IgD-negative memory B cell (primary cell): ENCODE measurements around the gene ARFGAP3. TPM values are rescaled to one million over a fixed set of nuclear protein-coding genes. Genes with fewer than 3 reads are reported as not detected.

ENCODE experiments used
- H3K27ac Mint-ChIP-seq, 3 donors: one replicate each; pipeline ENCODE4 v1.8.0; 2020 to 2022; ENCODE audit warnings: mild to moderate bottlenecking in 3 of 3, mixed read lengths in 3 of 3, moderate library complexity in 1 of 3
- H3K27me3 Mint-ChIP-seq: one replicate; pipeline ENCODE4 v1.8.0; 2021; ENCODE audit warnings: mixed read lengths
- H3K36me3 Mint-ChIP-seq: one replicate; pipeline ENCODE4 v1.8.0; 2020; ENCODE audit warnings: mild to moderate bottlenecking, mixed read lengths
- H3K4me1 Mint-ChIP-seq, 3 donors: one replicate each; pipeline ENCODE4 v1.8.0; 2020 to 2022; ENCODE audit warnings: mixed read lengths in 3 of 3, mild to moderate bottlenecking in 1 of 3
- H3K4me3 Mint-ChIP-seq, 4 donors: one replicate each; pipeline ENCODE4 v1.8.0; 2020 to 2022; ENCODE audit warnings: mild to moderate bottlenecking in 4 of 4, mixed read lengths in 4 of 4, moderate library complexity in 3 of 4
- H3K9me3 Mint-ChIP-seq, 3 donors: one replicate each; pipeline ENCODE4 v1.8.0; 2020 to 2021; ENCODE audit warnings: mixed read lengths in 3 of 3, mild to moderate bottlenecking in 1 of 3
- polyA plus RNA-seq: library from polyadenylated mRNA; unstranded; fragments of 300-500 nt; fragmentation: Illumina TruSeq; gene quantifications from one replicate; pipeline ENCODE4 v1.2.3, GENCODE V29; 2021

The ARFGAP3 gene
- polyA plus RNA-seq, 1 donor from 2014 or later, result 25.5 TPM

GRCh38 chr22:42805998-42806830 is 50.9 kb downstream of the ARFGAP3 start:
- Mint-ChIP-seq H3K27ac (no peak overlapping the region), H3K4me1 (peaks cover 0 to 1% (median 0%) of the 10 kb centered on the region in 3 donors), H3K4me3 (no peak overlapping the region), H3K27me3 (no peaks in the 10 kb centered on the region), H3K9me3 (no peaks in the 10 kb centered on the region), H3K36me3 (peaks cover 10% of the 10 kb centered on the region)

GRCh38 chr22:42805016-42805997 is 51.8 kb downstream of the ARFGAP3 start:
- H3K9me3 Mint-ChIP-seq, result no peaks in the 10 kb centered on the region
- H3K4me1 Mint-ChIP-seq, result peaks cover 0 to 1% (median 0%) of the 10 kb centered on the region in 3 donors
- H3K36me3 Mint-ChIP-seq, result peaks cover 10% of the 10 kb centered on the region
- no peak overlapping the region for H3K27ac Mint-ChIP-seq
- no peaks in the 10 kb centered on the region for H3K27me3 Mint-ChIP-seq
- H3K4me3 Mint-ChIP-seq, result no peak overlapping the region

- H3K27ac Mint-ChIP-seq, result no peak overlapping the region
- no peaks in the 10 kb centered on the region for H3K27me3 Mint-ChIP-seq
- no peaks in the 10 kb centered on the region for H3K9me3 Mint-ChIP-seq
- H3K4me1 Mint-ChIP-seq, result peaks cover 0 to 1% (median 0%) of the 10 kb centered on the region in 3 donors
- peaks cover 12% of the 10 kb centered on the region for H3K36me3 Mint-ChIP-seq
- H3K4me3 Mint-ChIP-seq, result no peak overlapping the region
Measured at GRCh38 chr22:42803389-42803788, 53.7 kb downstream of the ARFGAP3 start.

- H3K36me3 Mint-ChIP-seq, result peaks cover 9% of the 10 kb centered on the region
- H3K9me3 Mint-ChIP-seq, result no peaks in the 10 kb centered on the region
- H3K4me3 Mint-ChIP-seq, result peak overlapping the region in 1 of 4 donors; percentile 37
- H3K4me1 Mint-ChIP-seq, result peaks cover 0 to 1% (median 0%) of the 10 kb centered on the region in 3 donors
- no peaks in the 10 kb centered on the region for H3K27me3 Mint-ChIP-seq
- H3K27ac Mint-ChIP-seq, result no peak overlapping the region
Measured at GRCh38 chr22:42801252-42802080, 55.6 kb downstream of the ARFGAP3 start.

GRCh38 chr22:42800451-42801251 is 56.4 kb downstream of the ARFGAP3 start:
- peak overlapping the region in 1 of 3 donors; percentile 59 for H3K27ac Mint-ChIP-seq
- H3K4me3 Mint-ChIP-seq, result no peak overlapping the region
- no peaks in the 10 kb centered on the region for H3K4me1 Mint-ChIP-seq
- H3K9me3 Mint-ChIP-seq, result no peaks in the 10 kb centered on the region
- peaks cover 9% of the 10 kb centered on the region for H3K36me3 Mint-ChIP-seq
- H3K27me3 Mint-ChIP-seq, result no peaks in the 10 kb centered on the region

- no peak overlapping the region for H3K4me3 Mint-ChIP-seq
- H3K9me3 Mint-ChIP-seq, result no peaks in the 10 kb centered on the region
- peaks cover 9% of the 10 kb centered on the region for H3K36me3 Mint-ChIP-seq
- no peaks in the 10 kb centered on the region for H3K27me3 Mint-ChIP-seq
- H3K4me1 Mint-ChIP-seq, result no peaks in the 10 kb centered on the region
- H3K27ac Mint-ChIP-seq, result peak overlapping the region in 1 of 3 donors; percentile 59
Measured at GRCh38 chr22:42799461-42800405, 57.3 kb downstream of the ARFGAP3 start.

GRCh38 chr22:42799061-42799460 is 58.0 kb downstream of the ARFGAP3 start:
- Mint-ChIP-seq H3K36me3 (peaks cover 9% of the 10 kb centered on the region), H3K4me1 (no peaks in the 10 kb centered on the region), H3K9me3 (no peaks in the 10 kb centered on the region), H3K27me3 (no peaks in the 10 kb centered on the region), H3K27ac (no peak overlapping the region), H3K4me3 (peak overlapping the region in 1 of 4 donors; percentile 39)

GRCh38 chr22:42797011-42797410 is 60.1 kb downstream of the ARFGAP3 start:
- Mint-ChIP-seq H3K4me3 (no peak overlapping the region), H3K4me1 (no peaks in the 10 kb centered on the region)

GRCh38 chr22:42796081-42796480 is 61.0 kb downstream of the ARFGAP3 start:
- no peaks in the 10 kb centered on the region for H3K27me3 Mint-ChIP-seq
- no peaks in the 10 kb centered on the region for H3K4me1 Mint-ChIP-seq
- H3K27ac Mint-ChIP-seq, result no peak overlapping the region
- peaks cover 9% of the 10 kb centered on the region for H3K36me3 Mint-ChIP-seq
- no peaks in the 10 kb centered on the region for H3K9me3 Mint-ChIP-seq
- H3K4me3 Mint-ChIP-seq, result no peak overlapping the region

More at GRCh38 chr22:42797011-42797410, 60.1 kb downstream of the ARFGAP3 start:
- no peaks in the 10 kb centered on the region for H3K9me3 Mint-ChIP-seq
- H3K27ac Mint-ChIP-seq, result no peak overlapping the region
- H3K27me3 Mint-ChIP-seq, result no peaks in the 10 kb centered on the region
- H3K36me3 Mint-ChIP-seq, result peaks cover 9% of the 10 kb centered on the region

GRCh38 chr22:42794551-42795510 is 62.2 kb downstream of the ARFGAP3 start:
- Mint-ChIP-seq H3K4me1 (no peaks in the 10 kb centered on the region), H3K27ac (no peak overlapping the region), H3K4me3 (no peak overlapping the region), H3K9me3 (no peaks in the 10 kb centered on the region), H3K27me3 (no peaks in the 10 kb centered on the region), H3K36me3 (peaks cover 6% of the 10 kb centered on the region)

GRCh38 chr22:42793848-42794405 is 63.1 kb downstream of the ARFGAP3 start:
- H3K4me1 Mint-ChIP-seq, result no peaks in the 10 kb centered on the region
- H3K4me3 Mint-ChIP-seq, result no peak overlapping the region
- no peak overlapping the region for H3K27ac Mint-ChIP-seq
- H3K27me3 Mint-ChIP-seq, result no peaks in the 10 kb centered on the region
- no peaks in the 10 kb centered on the region for H3K9me3 Mint-ChIP-seq
- H3K36me3 Mint-ChIP-seq, result peaks cover 5% of the 10 kb centered on the region
